Bronchial epithelial cell (primary cell): Measurements from ENCODE around the gene TXLNB. TPM values are rescaled to one million over a fixed set of nuclear protein-coding genes. Genes with fewer than 3 reads are reported as not detected.
"Not testable (repeated sequence)": the region's sequence is repeated elsewhere in the genome, so short reads cannot be mapped to it uniquely, and the experiment has no call there.

Source experiments
- DNase-seq: peaks from one replicate; pipeline ENCODE4 v3.0.0-alpha.2; 2010; ENCODE audit warnings: low read depth
- FAIRE-seq: peaks from 2 replicates; lab custom pipeline; 2011; peaks lifted over from hg19 to GRCh38; lab: Jason Lieb, UNC
- H3K27me3 ChIP-seq: 2 replicates; pipeline ENCODE4 v1.5.1; 2011; ENCODE audit warnings: low read length; ENCODE audit not compliant: control insufficient read depth, insufficient read depth
- H3K36me3 ChIP-seq: 2 replicates; pipeline ENCODE4 v1.5.1; 2011; ENCODE audit warnings: low read length; ENCODE audit not compliant: control insufficient read depth, insufficient read depth
- H3K4me3 ChIP-seq: 2 replicates; pipeline ENCODE4 v1.5.1; 2011; ENCODE audit warnings: mild to moderate bottlenecking, low read depth, low read length, control low read depth
- total RNA-seq: library from RNA; depleted of rRNA; stranded (reverse); fragments of >200 nt; gene quantifications from 2 replicates; pipeline ENCODE4 v1.2.1, GENCODE V29; 2014
- TF ChIP-seq, protein P1 (sequence below): IDR thresholded peaks from 2 replicates; pipeline ENCODE4 v1.5.1; 2011; ENCODE audit warnings: mild to moderate bottlenecking, moderate library complexity, low read length, control low read depth, inconsistent platforms; ENCODE audit not compliant: insufficient read depth, severe bottlenecking

TXLNB gene
- total RNA-seq, 1 donor from 2014 or later = under 0.01 TPM

GRCh38 chr6:139242457-139243240 is 49.1 kb downstream of the TXLNB start:
- no peak for FAIRE-seq

DNA sequence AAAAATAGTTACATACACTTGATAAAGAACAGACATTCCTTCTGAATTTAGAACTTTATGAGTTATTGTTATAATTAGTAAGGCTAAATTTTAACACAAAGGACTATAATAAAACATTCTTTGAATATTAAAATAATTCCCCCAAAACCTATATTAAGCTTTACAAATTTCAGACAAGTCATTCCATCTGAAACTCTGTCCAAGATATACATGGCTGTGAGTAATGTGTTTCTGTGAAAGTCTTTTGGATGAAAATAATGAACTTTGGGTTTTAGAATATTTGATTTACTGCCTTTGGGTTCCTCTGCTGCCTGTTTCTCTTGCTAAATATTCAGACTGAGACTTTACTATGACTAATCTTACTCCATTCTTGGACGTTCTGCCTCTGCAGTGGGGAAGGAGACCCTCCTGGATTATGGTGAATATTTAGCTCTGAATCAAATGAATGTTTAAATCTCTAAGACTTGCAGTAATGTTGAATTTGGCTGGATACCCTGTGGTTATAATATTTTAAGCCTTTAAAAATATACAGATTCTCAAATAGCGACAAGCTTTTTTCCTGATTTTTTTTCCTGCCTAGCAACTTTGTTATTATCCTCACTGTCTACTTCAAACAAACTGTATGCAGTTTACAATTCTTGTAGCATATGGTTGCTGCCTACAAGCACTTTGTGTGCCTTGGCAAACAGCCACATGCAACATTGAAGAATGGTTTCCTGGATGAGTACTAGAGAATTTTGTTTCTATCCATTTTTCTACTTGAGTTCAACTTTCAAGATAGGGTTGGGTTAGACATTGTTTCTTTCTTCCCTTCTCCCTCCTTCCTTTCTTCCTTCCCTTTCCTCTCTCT is 51.4 kb downstream of the TXLNB start:
- TF ChIP-seq, protein P1, sequence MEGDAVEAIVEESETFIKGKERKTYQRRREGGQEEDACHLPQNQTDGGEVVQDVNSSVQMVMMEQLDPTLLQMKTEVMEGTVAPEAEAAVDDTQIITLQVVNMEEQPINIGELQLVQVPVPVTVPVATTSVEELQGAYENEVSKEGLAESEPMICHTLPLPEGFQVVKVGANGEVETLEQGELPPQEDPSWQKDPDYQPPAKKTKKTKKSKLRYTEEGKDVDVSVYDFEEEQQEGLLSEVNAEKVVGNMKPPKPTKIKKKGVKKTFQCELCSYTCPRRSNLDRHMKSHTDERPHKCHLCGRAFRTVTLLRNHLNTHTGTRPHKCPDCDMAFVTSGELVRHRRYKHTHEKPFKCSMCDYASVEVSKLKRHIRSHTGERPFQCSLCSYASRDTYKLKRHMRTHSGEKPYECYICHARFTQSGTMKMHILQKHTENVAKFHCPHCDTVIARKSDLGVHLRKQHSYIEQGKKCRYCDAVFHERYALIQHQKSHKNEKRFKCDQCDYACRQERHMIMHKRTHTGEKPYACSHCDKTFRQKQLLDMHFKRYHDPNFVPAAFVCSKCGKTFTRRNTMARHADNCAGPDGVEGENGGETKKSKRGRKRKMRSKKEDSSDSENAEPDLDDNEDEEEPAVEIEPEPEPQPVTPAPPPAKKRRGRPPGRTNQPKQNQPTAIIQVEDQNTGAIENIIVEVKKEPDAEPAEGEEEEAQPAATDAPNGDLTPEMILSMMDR = no peak
- peak; percentile 22 for DNase-seq
- H3K4me3 ChIP-seq = no peak overlapping the region
- H3K27me3 ChIP-seq = no peaks in the 10 kb centered on the region
- no peak for FAIRE-seq
- no peaks in the 10 kb centered on the region for H3K36me3 ChIP-seq

More at GRCh38 chr6:139242457-139243240, 49.1 kb downstream of the TXLNB start:
- TF ChIP-seq, protein P1 = no peak
- no peaks in the 10 kb centered on the region for H3K36me3 ChIP-seq
- no peak for DNase-seq
- no peak overlapping the region for H3K4me3 ChIP-seq
- H3K27me3 ChIP-seq = no peaks in the 10 kb centered on the region

- FAIRE-seq (no peak), DNase-seq (no peak)
- H3K27me3 ChIP-seq = no peaks in the 10 kb centered on the region
- no peaks in the 10 kb centered on the region for H3K36me3 ChIP-seq
- H3K4me3 ChIP-seq = no peak overlapping the region
- TF ChIP-seq, protein P1 = no peak
Measured at GRCh38 chr6:139239064-139239463, 52.7 kb downstream of the TXLNB start.

DNA sequence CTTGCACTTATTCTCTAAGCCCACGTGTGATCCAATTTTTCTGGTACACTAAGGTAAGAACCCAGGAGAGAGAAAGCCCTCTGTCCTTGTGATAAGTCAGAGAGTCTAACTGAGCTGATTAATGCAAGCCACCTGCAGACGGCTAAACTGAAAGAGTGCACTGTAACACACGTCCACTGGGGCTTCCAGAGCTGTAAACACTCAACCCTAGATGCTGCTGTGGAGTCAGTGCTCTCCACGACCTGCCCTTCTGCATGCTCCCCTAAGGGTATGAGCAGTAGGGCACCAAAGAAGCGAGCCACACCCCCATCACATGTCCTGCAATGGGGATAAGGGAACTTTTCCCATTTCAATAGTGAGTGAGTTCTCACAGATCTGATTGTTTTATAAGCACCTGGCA is 55.7 kb downstream of the TXLNB start:
- DNase-seq = no peak
- no peaks in the 10 kb centered on the region for H3K36me3 ChIP-seq
- H3K27me3 ChIP-seq = no peaks in the 10 kb centered on the region
- FAIRE-seq = no peak
- no peak overlapping the region for H3K4me3 ChIP-seq
- TF ChIP-seq, protein P1 = no peak

- no peak for DNase-seq
- no peak for FAIRE-seq
- Histone ChIP-seq H3K36me3 (no peaks in the 10 kb centered on the region), H3K4me3 (no peak overlapping the region), H3K27me3 (no peaks in the 10 kb centered on the region)
- TF ChIP-seq, protein P1 = no peak
Measured at GRCh38 chr6:139235661-139236060, 56.1 kb downstream of the TXLNB start.

DNA sequence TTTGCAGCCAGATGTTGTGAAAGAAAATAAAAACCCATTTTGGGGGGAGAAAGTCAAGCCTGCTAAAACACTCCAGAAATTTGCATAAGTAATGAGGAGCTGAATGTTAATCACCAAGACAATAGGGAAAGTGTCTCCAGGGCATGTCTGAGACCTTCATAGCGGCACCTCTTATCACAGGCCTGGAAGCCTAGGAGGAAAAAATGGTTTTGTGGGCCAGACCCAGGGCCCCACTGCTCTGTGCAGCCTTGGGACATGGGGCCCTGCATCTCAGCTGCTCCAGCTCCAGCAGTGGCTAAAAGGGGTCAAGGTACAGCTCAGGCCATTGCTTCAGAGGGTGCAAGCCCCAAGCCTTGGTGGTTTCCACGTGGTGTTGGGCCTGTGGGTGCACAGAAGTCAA is 57.6 kb downstream of the TXLNB start:
- not testable (repeated sequence) for H3K36me3 ChIP-seq, DNase-seq, H3K27me3 ChIP-seq, FAIRE-seq, H3K4me3 ChIP-seq
